Activated CD4-positive, alpha-beta memory T cell treated with anti-CD3 and anti-CD28 coated beads, Interleukin-2, amount 10 ng/mL, durations not matched to agents 7 days and 5 days (primary cell): ENCODE measurements around the gene OGFOD2. TPM values are rescaled to one million over a fixed set of nuclear protein-coding genes. Genes with fewer than 3 reads are reported as not detected.
"Not testable (repeated sequence)": the region's sequence is repeated elsewhere in the genome, so short reads cannot be mapped to it uniquely, and the experiment has no call there.

Source experiments
- CTCF ChIA-PET: fragments of 350-600 bp; sonication (Branson Sonifier 250); formaldehyde crosslinking; loops from one replicate; lab custom pipeline; 2021; ENCODE audit warnings: antibody characterized with exemption, inconsistent platforms; lab: Charles Lee
- POLR2A ChIA-PET: fragments of 350-600 bp; sonication (Branson Sonifier 250); formaldehyde crosslinking; loops from one replicate; lab custom pipeline; 2021; ENCODE audit warnings: antibody characterized with exemption; lab: Charles Lee
- DNase-seq: peaks from one replicate; pipeline ENCODE4 v3.0.0-alpha.2; 2020
- H3K27ac Mint-ChIP-seq: one replicate; pipeline ENCODE4 v1.8.0; 2021; ENCODE audit warnings: mild to moderate bottlenecking, mixed read lengths
- H3K27me3 Mint-ChIP-seq: one replicate; pipeline ENCODE4 v1.8.0; 2021; ENCODE audit warnings: mixed read lengths
- H3K36me3 Mint-ChIP-seq: one replicate; pipeline ENCODE4 v1.8.0; 2021; ENCODE audit warnings: low read depth, mixed read lengths
- H3K4me1 Mint-ChIP-seq: one replicate; pipeline ENCODE4 v1.8.0; 2021; ENCODE audit warnings: mixed read lengths
- H3K4me3 Mint-ChIP-seq: one replicate; pipeline ENCODE4 v1.8.0; 2021; ENCODE audit warnings: mild to moderate bottlenecking, mixed read lengths
- H3K9me3 Mint-ChIP-seq: one replicate; pipeline ENCODE4 v1.8.0; 2021; ENCODE audit warnings: mixed read lengths
- total RNA-seq, 2 experiments: library from RNA; stranded (reverse); gene quantifications; one replicate each; pipeline ENCODE4 v1.2.3, GENCODE V29; 2021

Gene OGFOD2
- total RNA-seq, 2 experiments from 2014 or later: 24.7 to 25.4 TPM

GRCh38 chr12:123006977-123007376 lies 31.9 kb downstream of the OGFOD2 start:
- Mint-ChIP-seq H3K27me3 (no peaks in the 10 kb centered on the region), H3K36me3 (no peaks in the 10 kb centered on the region), H3K9me3 (no peaks in the 10 kb centered on the region), H3K4me1 (no peaks in the 10 kb centered on the region), H3K27ac (no peak overlapping the region), H3K4me3 (no peak overlapping the region)
- ChIA-PET POLR2A (no interaction called here), CTCF (interaction anchor here (0.9 kb wide), 1 partner anchor 11 kb away, joined by 3 read pairs; no protein-coding TSS in a partner anchor)
- no peak for DNase-seq

GRCh38 chr12:123010110-123010509 lies 35.1 kb downstream of the OGFOD2 start:
- no peak for DNase-seq
- Mint-ChIP-seq H3K4me3 (no peak overlapping the region), H3K9me3 (no peaks in the 10 kb centered on the region), H3K27ac (no peak overlapping the region), H3K27me3 (no peaks in the 10 kb centered on the region), H3K4me1 (no peaks in the 10 kb centered on the region), H3K36me3 (no peaks in the 10 kb centered on the region)
- CTCF ChIA-PET: no interaction called here
- POLR2A ChIA-PET: no interaction called here

GRCh38 chr12:123010681-123011080 lies 35.6 kb downstream of the OGFOD2 start:
- Mint-ChIP-seq H3K4me3 (no peak overlapping the region), H3K27ac (no peak overlapping the region), H3K36me3 (no peaks in the 10 kb centered on the region), H3K27me3 (no peaks in the 10 kb centered on the region), H3K4me1 (no peaks in the 10 kb centered on the region), H3K9me3 (no peaks in the 10 kb centered on the region)
- ChIA-PET CTCF (no interaction called here), POLR2A (no interaction called here)
- DNase-seq: no peak

GRCh38 chr12:123011701-123012100 lies 36.7 kb downstream of the OGFOD2 start:
- CTCF ChIA-PET: no interaction called here
- Mint-ChIP-seq H3K4me1 (no peaks in the 10 kb centered on the region), H3K4me3 (no peak overlapping the region), H3K9me3 (no peaks in the 10 kb centered on the region), H3K27ac (no peak overlapping the region), H3K36me3 (no peaks in the 10 kb centered on the region), H3K27me3 (no peaks in the 10 kb centered on the region)
- DNase-seq: no peak
- POLR2A ChIA-PET: no interaction called here

GRCh38 chr12:123013185-123014095 lies 38.4 kb downstream of the OGFOD2 start:
- Mint-ChIP-seq H3K4me3 (no peak overlapping the region), H3K9me3 (no peaks in the 10 kb centered on the region), H3K36me3 (no peaks in the 10 kb centered on the region), H3K27ac (no peak overlapping the region), H3K27me3 (no peaks in the 10 kb centered on the region), H3K4me1 (no peaks in the 10 kb centered on the region)
- POLR2A ChIA-PET: no interaction called here
- no peak for DNase-seq
- CTCF ChIA-PET: interaction anchor here (0.6 kb wide), 1 partner anchor 516 kb away, joined by 3 read pairs; no protein-coding TSS in a partner anchor

GRCh38 chr12:123014473-123014872 lies 39.4 kb downstream of the OGFOD2 start:
- H3K27me3 Mint-ChIP-seq, DNase-seq, POLR2A ChIA-PET, H3K36me3 Mint-ChIP-seq, H3K27ac Mint-ChIP-seq, CTCF ChIA-PET, H3K9me3 Mint-ChIP-seq, H3K4me3 Mint-ChIP-seq, H3K4me1 Mint-ChIP-seq: not testable (repeated sequence)

GRCh38 chr12:123017753-123018152 lies 42.7 kb downstream of the OGFOD2 start:
- ChIA-PET CTCF (interaction anchor here (0.6 kb wide), 1 partner anchor 183 kb away, joined by 3 read pairs; no protein-coding TSS in a partner anchor), POLR2A (interaction anchor here (0.6 kb wide), 1 partner anchor 83 kb away, joined by 3 read pairs; no protein-coding TSS in a partner anchor)
- Mint-ChIP-seq H3K36me3 (no peaks in the 10 kb centered on the region), H3K9me3 (no peaks in the 10 kb centered on the region), H3K27me3 (no peaks in the 10 kb centered on the region), H3K27ac (no peak overlapping the region), H3K4me3 (no peak overlapping the region), H3K4me1 (peaks cover 5% of the 10 kb centered on the region)
- DNase-seq: no peak

GRCh38 chr12:123019841-123020138 lies 44.7 kb downstream of the OGFOD2 start:
- H3K9me3 Mint-ChIP-seq: no peaks in the 10 kb centered on the region
- H3K36me3 Mint-ChIP-seq: no peaks in the 10 kb centered on the region
- no peak overlapping the region for H3K27ac Mint-ChIP-seq
- ChIA-PET POLR2A (no interaction called here), CTCF (no interaction called here)
- no peaks in the 10 kb centered on the region for H3K27me3 Mint-ChIP-seq
- H3K4me3 Mint-ChIP-seq: no peak overlapping the region
- peaks cover 17% of the 10 kb centered on the region for H3K4me1 Mint-ChIP-seq
- no peak for DNase-seq

- Mint-ChIP-seq H3K9me3 (no peaks in the 10 kb centered on the region), H3K27me3 (no peaks in the 10 kb centered on the region), H3K36me3 (no peaks in the 10 kb centered on the region), H3K4me1 (peaks cover 25% of the 10 kb centered on the region), H3K4me3 (no peak overlapping the region), H3K27ac (no peak overlapping the region)
- no peak for DNase-seq
- POLR2A ChIA-PET: interaction anchor here (1.2 kb wide), 1 partner anchor 55 kb away, joined by 3 read pairs; no protein-coding TSS in a partner anchor
- CTCF ChIA-PET: no interaction called here
Measured at GRCh38 chr12:123021688-123022604, 46.9 kb downstream of the OGFOD2 start.

GRCh38 chr12:123022846-123023245 lies 47.8 kb downstream of the OGFOD2 start:
- CTCF ChIA-PET: no interaction called here
- no peaks in the 10 kb centered on the region for H3K27me3 Mint-ChIP-seq

GRCh38 chr12:123024819-123025391 lies 49.9 kb downstream of the OGFOD2 start:
- no peaks in the 10 kb centered on the region for H3K9me3 Mint-ChIP-seq
- DNase-seq: peak; percentile 21
- POLR2A ChIA-PET: no interaction called here
- H3K27ac Mint-ChIP-seq: no peak overlapping the region
- H3K36me3 Mint-ChIP-seq: no peaks in the 10 kb centered on the region
- H3K27me3 Mint-ChIP-seq: no peaks in the 10 kb centered on the region
- H3K4me3 Mint-ChIP-seq: no peak overlapping the region
- peaks cover 20% of the 10 kb centered on the region for H3K4me1 Mint-ChIP-seq
- CTCF ChIA-PET: interaction anchor here (0.9 kb wide), 1 partner anchor 50 kb away, joined by 4 read pairs; no protein-coding TSS in a partner anchor

More at GRCh38 chr12:123022846-123023245, 47.8 kb downstream of the OGFOD2 start:
- H3K9me3 Mint-ChIP-seq: no peaks in the 10 kb centered on the region
- H3K4me3 Mint-ChIP-seq: no peak overlapping the region
- POLR2A ChIA-PET: no interaction called here
- DNase-seq: no peak
- H3K27ac Mint-ChIP-seq: no peak overlapping the region
- H3K4me1 Mint-ChIP-seq: peaks cover 25% of the 10 kb centered on the region
- no peaks in the 10 kb centered on the region for H3K36me3 Mint-ChIP-seq

GRCh38 chr12:123026094-123026853 lies 51.2 kb downstream of the OGFOD2 start:
- no peak for DNase-seq
- Mint-ChIP-seq H3K27ac (no peak overlapping the region), H3K4me1 (peaks cover 20% of the 10 kb centered on the region), H3K4me3 (no peak overlapping the region), H3K36me3 (no peaks in the 10 kb centered on the region), H3K9me3 (no peaks in the 10 kb centered on the region), H3K27me3 (no peaks in the 10 kb centered on the region)
- CTCF ChIA-PET: interaction anchor here (1.2 kb wide), 1 partner anchor 17 kb away, joined by 3 read pairs; no protein-coding TSS in a partner anchor
- POLR2A ChIA-PET: interaction anchor here (1.0 kb wide), 1 partner anchor 9 kb away, joined by 4 read pairs; no protein-coding TSS in a partner anchor
